KBM-7 (cell line): Measurements from ENCODE around the gene MAGI1.
"Not testable (repeated sequence)": the region's sequence is repeated elsewhere in the genome, so short reads cannot be mapped to it uniquely, and the experiment has no call there.

Experiments used
- DNase-seq: peaks from one replicate; pipeline ENCODE4 v3.0.0-alpha.2; 2015
- in situ Hi-C: fragments of 300-500 bp; cut with MboI; formaldehyde crosslinking; loops from 2 replicates; pipeline ENCODE4 v1.14.3; 2020; ENCODE audit warnings: low sequenced_read_pairs, low pct_unique_long_range_greater_than_20kb, mixed read lengths

Gene MAGI1

DNA sequence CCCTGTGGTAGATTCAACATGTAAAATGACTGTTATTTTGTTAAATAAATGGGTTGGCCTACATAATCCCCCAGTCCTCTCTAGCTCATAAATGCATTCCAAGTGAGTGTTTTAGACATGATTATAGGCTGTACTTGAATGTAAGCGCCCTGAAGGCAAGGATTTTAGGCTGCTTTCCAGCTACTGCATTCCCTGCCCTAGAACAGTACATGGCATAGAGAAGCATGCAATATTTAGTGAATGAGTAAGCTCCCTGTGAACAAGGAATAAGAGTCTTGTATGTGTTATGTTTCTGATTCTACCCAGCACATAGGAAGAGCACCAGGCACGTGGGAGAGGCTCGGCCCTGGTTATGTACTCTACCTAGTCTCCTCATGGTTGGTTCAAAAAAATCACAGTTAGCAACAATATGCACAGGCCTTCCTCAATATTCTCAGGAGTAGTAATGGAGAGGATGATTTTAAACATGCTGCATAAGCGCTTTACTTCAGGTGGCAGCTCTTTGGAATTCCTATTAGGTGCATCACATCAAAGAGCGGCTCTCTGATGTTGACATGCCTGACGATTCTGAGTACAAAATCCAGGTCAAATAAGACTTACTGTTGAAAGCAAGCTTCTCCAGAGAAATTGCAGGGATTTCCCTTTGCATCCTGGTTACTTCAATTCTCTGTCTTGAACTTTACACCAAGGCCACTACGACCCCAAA is 456.6 kb downstream of the MAGI1 start:
- in situ Hi-C loops = no loop called here
- DNase-seq = no peak

DNA sequence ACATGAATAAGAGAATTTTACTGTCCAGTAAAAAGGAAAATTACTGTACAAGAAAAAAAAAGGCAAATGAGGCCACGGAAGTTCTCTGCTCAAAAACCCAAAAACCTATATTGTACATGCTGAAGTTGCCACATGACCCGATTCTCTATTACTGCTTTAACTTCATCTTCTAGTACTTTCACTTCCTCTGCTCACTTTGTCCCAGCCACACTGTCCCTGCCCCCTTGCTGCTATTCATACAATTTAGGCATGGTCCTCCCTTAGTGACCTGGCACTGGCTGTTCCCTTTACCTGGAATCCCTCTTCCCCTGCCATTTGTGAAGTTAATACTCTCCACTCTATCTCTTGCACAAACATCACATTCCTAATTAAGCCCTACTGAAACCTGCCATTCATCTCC is 457.4 kb downstream of the MAGI1 start:
- in situ Hi-C loops = no loop called here
- DNase-seq = no peak

DNA sequence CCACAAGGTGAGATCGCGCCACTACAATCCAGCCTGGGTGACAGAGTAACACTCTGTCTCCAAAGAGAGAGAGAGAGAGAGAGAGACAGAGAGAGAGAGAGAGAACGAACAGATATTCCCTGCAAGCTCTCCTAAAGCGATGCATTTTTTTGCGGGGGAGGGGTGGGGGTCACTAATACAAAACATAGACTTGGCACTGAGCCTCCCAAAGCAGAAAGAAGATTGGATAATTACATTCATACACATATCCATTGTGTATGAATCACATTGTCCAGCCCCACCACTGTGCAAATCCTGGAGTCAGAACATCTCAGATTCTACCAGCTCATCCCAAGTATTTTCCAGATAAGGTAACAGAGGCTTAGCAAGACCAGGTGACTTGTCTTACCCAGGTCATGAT is 459.9 kb downstream of the MAGI1 start:
- DNase-seq = no peak
- in situ Hi-C loops = no loop called here

DNA sequence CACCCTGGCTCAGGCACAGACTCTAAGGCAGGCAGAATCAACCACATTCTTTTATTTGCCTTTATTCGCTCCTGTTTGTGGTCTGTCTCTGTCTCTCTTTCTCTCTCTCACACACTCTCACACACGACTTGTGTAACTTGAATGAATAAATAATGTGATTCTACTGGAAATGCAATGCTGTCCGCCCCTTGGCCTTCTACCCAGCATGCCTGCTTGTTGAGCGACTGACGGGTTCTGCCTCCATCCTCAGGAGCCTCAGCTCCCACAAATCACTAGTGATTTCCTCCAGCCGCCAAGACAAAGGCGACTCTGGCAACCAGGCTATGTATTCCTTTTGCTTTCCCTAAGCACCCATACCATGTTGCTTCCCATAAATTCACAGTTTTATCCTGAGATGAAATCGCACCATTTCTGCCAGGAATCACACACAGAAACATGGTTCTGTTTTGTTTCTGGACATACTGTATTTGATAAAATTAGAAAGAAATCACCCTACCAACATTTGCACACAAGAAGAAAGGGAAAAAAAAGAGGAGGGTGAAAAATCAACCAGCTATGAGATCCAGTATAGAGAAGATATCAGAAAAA is 460.8 kb downstream of the MAGI1 start:
- in situ Hi-C loops = no loop called here
- DNase-seq = no peak

- no peak for DNase-seq
- in situ Hi-C loops = no loop called here
Observed at GRCh38 chr3:65576966-65577365, 461.8 kb downstream of the MAGI1 start.

DNA sequence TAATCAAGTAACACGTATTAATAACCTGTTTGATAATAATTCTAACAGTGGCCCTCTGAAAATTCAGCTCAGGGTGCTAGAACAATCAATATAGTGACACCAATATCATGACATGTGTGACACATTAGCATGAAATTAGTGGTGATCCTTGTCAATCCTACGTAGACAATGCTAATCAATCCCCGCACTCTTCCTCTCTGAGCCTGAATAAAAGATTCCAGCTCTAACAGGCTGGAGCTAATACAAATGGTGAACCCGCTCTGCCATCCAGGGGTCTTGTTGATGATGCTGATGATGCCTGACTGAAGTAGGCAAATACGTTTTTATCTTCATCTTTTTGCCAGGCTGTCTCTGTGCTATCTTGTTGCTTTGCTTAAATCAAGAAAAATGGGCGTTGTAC is 462.5 kb downstream of the MAGI1 start:
- no peak for DNase-seq
- in situ Hi-C loops = no loop called here

GRCh38 chr3:65575376-65575840 is 463.3 kb downstream of the MAGI1 start:
- in situ Hi-C loops = no loop called here
- no peak for DNase-seq

DNA sequence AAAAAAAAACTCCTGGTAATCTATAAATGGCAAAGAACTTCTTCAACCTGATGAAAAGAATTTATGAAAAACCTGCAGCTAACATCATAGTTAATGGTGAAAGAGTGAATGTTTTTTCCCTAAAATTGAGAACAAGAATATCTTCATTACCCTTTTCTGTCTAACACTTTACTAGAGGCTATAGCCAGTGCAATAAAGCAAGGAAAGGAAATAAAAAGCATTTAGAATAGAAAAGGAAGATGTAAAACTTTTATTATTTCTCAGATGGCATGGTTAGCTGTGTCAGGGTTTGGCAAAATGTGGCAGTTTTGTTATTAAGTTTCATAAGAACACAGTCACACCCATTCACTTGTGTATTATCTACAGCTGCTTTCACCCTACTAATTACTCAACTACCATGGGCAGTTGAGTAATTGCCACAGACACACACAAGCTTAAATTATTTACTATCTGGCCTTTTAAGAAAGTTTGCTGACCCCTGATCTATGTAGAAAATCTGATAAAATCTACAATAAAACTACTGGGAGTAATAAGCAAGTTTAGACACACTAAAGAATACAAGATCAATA is 465.1 kb downstream of the MAGI1 start:
- DNase-seq = no peak
- in situ Hi-C loops = no loop called here

DNA sequence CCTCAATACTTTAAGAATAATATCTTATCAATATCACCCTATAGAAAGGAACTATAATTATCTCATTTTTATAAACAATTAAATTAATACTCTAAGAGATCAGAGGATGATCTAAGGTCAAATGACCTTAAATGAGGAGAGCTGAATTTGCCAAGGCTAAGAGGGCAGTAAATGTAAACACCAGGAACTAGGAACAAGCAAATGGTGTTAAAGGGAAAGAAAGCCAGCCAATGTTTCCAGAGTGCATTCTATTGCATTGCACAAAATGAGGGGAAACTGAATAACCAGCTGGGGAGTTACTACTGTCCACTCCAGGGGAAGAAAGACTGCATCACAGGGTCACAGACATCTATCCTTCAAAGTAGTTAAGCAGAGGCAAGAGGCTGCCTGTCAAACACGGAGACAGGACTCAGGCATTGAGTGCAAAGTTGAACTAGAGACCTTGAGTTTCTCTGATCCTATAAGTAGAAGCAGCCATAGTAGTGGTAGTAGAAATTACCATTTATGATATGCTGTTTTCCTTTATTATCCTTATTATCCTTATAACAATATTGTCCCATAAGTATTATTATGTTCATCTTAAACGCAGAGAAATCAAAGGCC is 466.4 kb downstream of the MAGI1 start:
- in situ Hi-C loops = no loop called here
- no peak for DNase-seq

DNA sequence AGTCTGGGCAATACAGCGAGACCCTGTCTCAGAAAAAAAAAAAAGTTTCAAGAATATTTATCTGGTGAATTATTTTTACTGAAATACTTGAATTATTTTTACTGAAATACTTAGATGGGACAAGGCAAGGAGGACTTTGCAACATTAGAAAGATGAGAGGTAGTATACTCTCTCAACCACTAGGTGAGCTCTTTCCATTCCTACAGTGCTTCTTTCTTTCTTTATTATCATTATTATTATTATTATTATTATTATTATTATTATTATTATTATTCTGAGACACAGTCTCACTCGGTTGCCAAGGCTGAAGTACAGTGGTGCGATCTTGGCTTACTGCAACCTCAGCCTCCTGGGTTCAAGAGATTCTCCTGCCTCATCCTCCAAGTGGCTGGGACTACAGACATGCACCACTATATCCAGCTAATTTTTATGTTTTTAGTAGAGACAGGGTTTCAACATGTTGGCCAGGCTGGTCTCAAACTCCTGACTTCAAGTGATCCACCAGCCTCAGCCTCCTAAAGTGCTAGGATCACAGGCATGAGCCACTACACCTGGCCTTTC is 468.8 kb downstream of the MAGI1 start:
- in situ Hi-C loops = no loop called here
- DNase-seq = no peak

DNA sequence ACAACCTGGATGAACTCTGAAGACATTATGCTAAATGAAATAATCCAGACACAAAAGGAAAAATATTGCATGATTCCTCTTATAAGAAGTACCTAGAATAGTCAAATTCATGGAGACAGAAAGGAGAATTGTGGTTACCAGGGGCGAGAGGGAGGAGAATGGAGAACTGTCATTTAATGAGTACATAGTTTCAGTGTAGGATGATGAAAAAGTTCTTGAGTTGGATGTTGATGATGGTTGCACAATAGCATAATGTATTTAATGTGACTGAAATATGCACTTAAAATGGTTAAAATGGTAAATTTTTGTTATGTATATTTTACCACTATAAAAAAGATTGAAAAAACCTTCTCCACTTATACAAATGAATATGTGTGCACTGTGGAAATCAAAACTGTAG is 469.6 kb downstream of the MAGI1 start:
- in situ Hi-C loops = no loop called here
- DNase-seq = no peak

GRCh38 chr3:65568497-65568896 is 470.2 kb downstream of the MAGI1 start:
- in situ Hi-C loops = no loop called here
- no peak for DNase-seq

DNA sequence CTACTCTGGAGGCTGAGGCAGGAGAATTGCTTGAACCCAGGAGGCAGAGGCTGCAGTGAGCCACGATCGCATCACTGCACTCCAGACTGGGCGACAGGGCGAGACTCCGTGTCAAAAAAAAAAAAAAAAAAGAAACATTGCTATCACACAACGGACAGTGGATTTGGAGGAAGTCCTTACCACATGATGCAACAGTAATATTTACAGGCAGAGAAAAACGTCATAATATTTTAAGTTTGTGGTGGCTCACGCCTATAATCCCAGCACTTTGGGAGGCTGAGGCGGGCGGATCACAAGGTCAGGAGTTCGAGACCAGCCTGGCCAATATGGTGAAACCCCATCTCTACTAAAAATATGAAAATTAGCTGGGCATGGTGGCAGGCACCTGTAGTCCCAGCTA is 473.0 kb downstream of the MAGI1 start:
- DNase-seq, in situ Hi-C loops: not testable (repeated sequence)

GRCh38 chr3:65564483-65564882 is 474.2 kb downstream of the MAGI1 start:
- DNase-seq = no peak
- in situ Hi-C loops = no loop called here

DNA sequence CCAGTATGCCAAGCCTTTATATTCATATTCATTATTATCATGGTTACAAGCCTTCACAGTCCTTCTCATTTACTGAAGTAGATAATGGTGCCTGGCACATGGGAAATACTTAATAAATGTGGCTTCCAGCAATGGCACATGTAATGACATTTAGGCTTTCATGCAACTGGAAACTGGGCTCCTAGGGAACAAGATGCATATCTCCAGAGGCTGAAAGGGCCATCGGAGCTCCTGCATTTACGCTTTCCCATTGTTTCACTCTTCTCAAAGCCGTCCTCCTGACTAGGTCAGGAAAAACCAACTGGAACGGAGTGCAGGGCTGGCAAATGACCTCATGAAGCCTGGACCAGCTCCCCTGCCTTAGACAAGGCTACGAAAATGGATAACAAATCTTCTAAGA is 474.9 kb downstream of the MAGI1 start:
- in situ Hi-C loops = no loop called here
- no peak for DNase-seq

DNA sequence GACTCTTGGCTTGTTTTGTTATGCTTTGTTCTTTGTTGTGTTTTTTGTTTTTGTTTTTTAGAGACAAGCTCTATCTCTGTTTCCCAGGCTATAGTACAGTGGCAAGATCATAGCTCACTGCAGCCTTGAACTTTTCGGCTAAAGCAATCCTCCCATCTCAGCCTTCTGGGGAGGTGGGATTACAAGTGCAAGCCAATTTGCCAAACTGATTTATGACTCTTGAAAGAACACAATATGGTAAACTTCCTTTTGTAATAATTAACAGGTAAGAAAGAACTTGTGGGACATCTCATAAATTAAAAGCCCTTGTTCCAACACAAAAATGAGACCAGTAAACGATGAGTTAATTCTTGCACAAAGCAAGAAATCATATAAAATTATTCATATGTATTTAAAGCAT is 476.3 kb downstream of the MAGI1 start:
- in situ Hi-C loops = no loop called here
- DNase-seq = no peak

- in situ Hi-C loops = no loop called here
- no peak for DNase-seq
Observed at GRCh38 chr3:65561617-65562016, 477.1 kb downstream of the MAGI1 start.

GRCh38 chr3:65560901-65561300 is 477.8 kb downstream of the MAGI1 start:
- in situ Hi-C loops = no loop called here
- DNase-seq = no peak

GRCh38 chr3:65560133-65560532 is 478.6 kb downstream of the MAGI1 start:
- DNase-seq = no peak
- in situ Hi-C loops = no loop called here

DNA sequence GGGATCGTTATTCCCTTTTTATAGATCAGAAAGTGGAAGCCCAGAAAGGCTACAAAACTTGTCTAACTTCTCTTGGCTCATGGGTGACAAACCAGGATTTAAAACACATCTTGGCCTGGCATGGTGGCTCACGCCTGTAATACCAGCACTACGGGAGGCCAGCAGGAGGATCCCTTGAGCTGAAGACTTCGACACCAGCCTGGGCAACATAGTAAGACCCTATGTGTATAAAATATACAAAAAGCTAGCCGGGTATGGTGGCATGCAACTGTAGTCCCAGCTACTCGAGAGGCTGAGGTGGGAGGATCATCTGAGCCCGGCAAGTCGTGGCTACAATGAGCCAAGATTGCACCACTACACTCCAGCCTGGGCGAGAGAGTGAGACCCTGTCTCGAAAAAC is 479.1 kb downstream of the MAGI1 start:
- in situ Hi-C loops = no loop called here
- DNase-seq = no peak
